OCI-LY1 (cell line): ENCODE results near the gene SLC25A25.

Experiments used
- EZH2 ChIP-seq: fragments of 200-600 bp; sonication (generic), shearing (Covaris generic); IDR thresholded peaks from 2 replicates; pipeline ENCODE4 v1.8.0; 2017; ENCODE audit warnings: borderline replicate concordance, mixed run types, mild to moderate bottlenecking, antibody characterized with exemption, low read length, moderate library complexity, mixed read lengths
- TF ChIP-seq, protein P1 (sequence below): fragments of 200-600 bp; sonication (generic), shearing (Covaris generic); IDR thresholded peaks from 2 replicates; pipeline ENCODE4 v1.5.1; 2017; ENCODE audit warnings: mild to moderate bottlenecking, antibody characterized with exemption, low read length, moderate library complexity, mixed read lengths

DNA sequence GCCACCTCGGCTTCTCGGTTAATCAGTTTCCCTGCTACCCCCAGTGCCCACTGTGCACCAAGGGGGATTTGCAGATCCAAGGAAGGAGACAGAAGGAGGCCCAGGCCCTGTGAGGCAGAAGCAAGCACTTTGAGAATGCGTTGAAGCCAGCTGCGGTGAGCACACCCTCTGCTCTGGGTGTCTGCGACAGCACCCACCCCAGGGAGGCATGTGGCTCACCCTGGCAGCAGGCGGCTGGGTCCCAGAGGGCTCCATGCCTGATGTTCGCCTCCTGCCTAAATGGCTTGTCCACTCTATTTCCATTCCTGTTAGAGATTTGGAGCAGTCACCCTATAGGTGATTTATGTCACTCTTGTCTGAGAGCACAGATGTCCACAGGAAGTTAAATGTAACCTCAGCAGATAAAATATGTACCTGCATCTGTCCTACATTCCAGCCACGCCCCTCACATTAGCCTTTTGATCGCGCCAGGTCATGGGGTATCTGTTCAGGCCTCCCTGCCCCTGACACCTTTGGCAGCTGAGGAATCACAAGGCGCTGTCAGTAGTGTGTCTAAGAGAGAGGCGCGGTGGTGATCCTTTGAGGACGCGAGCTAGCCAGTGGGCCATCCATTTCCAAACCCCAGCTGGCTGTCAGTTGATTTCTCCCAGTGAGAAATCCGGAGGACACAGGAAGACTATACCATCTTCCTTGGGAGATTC is 31.3 kb downstream of the SLC25A25 start:
- TF ChIP-seq, protein P1, sequence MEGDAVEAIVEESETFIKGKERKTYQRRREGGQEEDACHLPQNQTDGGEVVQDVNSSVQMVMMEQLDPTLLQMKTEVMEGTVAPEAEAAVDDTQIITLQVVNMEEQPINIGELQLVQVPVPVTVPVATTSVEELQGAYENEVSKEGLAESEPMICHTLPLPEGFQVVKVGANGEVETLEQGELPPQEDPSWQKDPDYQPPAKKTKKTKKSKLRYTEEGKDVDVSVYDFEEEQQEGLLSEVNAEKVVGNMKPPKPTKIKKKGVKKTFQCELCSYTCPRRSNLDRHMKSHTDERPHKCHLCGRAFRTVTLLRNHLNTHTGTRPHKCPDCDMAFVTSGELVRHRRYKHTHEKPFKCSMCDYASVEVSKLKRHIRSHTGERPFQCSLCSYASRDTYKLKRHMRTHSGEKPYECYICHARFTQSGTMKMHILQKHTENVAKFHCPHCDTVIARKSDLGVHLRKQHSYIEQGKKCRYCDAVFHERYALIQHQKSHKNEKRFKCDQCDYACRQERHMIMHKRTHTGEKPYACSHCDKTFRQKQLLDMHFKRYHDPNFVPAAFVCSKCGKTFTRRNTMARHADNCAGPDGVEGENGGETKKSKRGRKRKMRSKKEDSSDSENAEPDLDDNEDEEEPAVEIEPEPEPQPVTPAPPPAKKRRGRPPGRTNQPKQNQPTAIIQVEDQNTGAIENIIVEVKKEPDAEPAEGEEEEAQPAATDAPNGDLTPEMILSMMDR, result no peak
- TF ChIP-seq EZH2, result no peak
